ENCODE measurements around the gene ZNF385A.

GRCh38 chr12:54352022-54352531 is 32.5 kb downstream of the ZNF385A start:
- no peak for TF ChIP-seq CTCF (IDR thresholded peaks at IDR 0.05)
- no peak for TF ChIP-seq EP300 (IDR thresholded peaks at IDR 0.05)
